ENCODE measurements around the gene SLAMF1. TPM values are rescaled to one million over a fixed set of nuclear protein-coding genes. Genes with fewer than 3 reads are reported as not detected.

SLAMF1 gene
- total and polyA plus RNA-seq, 9 of the 15 experiments (the other 6 are each of a cell fraction or from before 2014, with no cell fraction given), result 0.04 to 0.17 (median 0.11) TPM; not detected in 4

- no peak for TF ChIP-seq ZNF586 (CRISPR knock-in tag; conservative IDR thresholded peaks at IDR 0.05)
- TF ChIP-seq GATA2 (CRISPR knock-in tag; IDR thresholded peaks at IDR 0.05), result no peak
- peak; percentile 90 for TF ChIP-seq MAFF (IDR thresholded peaks at IDR 0.05; ENCODE audit: low read length)
- no peak for TF ChIP-seq RUNX1 (IDR thresholded peaks at IDR 0.05; ENCODE audit: low read depth)
- no peak for TF ChIP-seq FOXA3 (CRISPR knock-in tag; conservative IDR thresholded peaks at IDR 0.05 in 1 of 2, IDR thresholded peaks at IDR 0.05 in 1 of 2)
- no peak for TF ChIP-seq EZH2 (IDR thresholded peaks at IDR 0.05; ENCODE audit: borderline replicate concordance, low read depth, low read length)
- peak; percentile 81 for TF ChIP-seq C11orf30 (IDR thresholded peaks at IDR 0.05; ENCODE audit: low read depth)
- TF ChIP-seq POLR2A (conservative IDR thresholded peaks at IDR 0.05), result no peak
- no peak for TF ChIP-seq ARID4B (CRISPR knock-in tag; IDR thresholded peaks at IDR 0.05)
- no peak for TF ChIP-seq TAL1 (IDR thresholded peaks at IDR 0.05)
- no peak for TF ChIP-seq KDM5B (IDR thresholded peaks at IDR 0.05; ENCODE audit: insufficient replicate concordance, low read depth, low read length)
- no peak for TF ChIP-seq RHOXF2B (CRISPR knock-in tag; conservative IDR thresholded peaks at IDR 0.05)
- TF ChIP-seq, protein P1, sequence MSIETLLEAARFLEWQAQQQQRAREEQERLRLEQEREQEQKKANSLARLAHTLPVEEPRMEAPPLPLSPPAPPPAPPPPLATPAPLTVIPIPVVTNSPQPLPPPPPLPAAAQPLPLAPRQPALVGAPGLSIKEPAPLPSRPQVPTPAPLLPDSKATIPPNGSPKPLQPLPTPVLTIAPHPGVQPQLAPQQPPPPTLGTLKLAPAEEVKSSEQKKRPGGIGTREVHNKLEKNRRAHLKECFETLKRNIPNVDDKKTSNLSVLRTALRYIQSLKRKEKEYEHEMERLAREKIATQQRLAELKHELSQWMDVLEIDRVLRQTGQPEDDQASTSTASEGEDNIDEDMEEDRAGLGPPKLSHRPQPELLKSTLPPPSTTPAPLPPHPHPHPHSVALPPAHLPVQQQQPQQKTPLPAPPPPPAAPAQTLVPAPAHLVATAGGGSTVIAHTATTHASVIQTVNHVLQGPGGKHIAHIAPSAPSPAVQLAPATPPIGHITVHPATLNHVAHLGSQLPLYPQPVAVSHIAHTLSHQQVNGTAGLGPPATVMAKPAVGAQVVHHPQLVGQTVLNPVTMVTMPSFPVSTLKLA (conservative IDR thresholded peaks at IDR 0.05), result no peak
- TF ChIP-seq CREBBP (IDR thresholded peaks at IDR 0.05; ENCODE audit: low read depth, low read length), result no peak
- TF ChIP-seq BRF1 (IDR thresholded peaks at IDR 0.05; ENCODE audit: borderline replicate concordance, extremely low read depth, insufficient read length), result no peak
- TF ChIP-seq, protein P2, sequence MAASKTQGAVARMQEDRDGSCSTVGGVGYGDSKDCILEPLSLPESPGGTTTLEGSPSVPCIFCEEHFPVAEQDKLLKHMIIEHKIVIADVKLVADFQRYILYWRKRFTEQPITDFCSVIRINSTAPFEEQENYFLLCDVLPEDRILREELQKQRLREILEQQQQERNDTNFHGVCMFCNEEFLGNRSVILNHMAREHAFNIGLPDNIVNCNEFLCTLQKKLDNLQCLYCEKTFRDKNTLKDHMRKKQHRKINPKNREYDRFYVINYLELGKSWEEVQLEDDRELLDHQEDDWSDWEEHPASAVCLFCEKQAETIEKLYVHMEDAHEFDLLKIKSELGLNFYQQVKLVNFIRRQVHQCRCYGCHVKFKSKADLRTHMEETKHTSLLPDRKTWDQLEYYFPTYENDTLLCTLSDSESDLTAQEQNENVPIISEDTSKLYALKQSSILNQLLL (CRISPR knock-in tag; IDR thresholded peaks at IDR 0.05; ENCODE audit: borderline replicate concordance), result no peak
Measured at GRCh38 chr1:160681066-160681890, 34.4 kb upstream of the SLAMF1 start (continued).
